AG08395 (cell line): ENCODE data around the gene DYNC2I2.
A peak's percentile ranks its signal among the peaks of the same experiment; 100 is the strongest.
"Not testable (repeated sequence)": the region's sequence is repeated elsewhere in the genome, so short reads cannot be mapped to it uniquely, and the experiment has no call there.

Source experiments
- DNase-seq: peaks from one replicate; pipeline ENCODE4 v3.0.0; 2012; ENCODE audit warnings: mixed read lengths, low spot score

DYNC2I2 gene

GRCh38 chr9:128685636-128686489 is 29.2 kb upstream of the DYNC2I2 start:
- no peak for DNase-seq

- peak; percentile 81 for DNase-seq
Measured at GRCh38 chr9:128684325-128685199, 27.9 kb upstream of the DYNC2I2 start.

- peak; percentile 20 for DNase-seq
Measured at GRCh38 chr9:128684065-128684324, 27.3 kb upstream of the DYNC2I2 start.

GRCh38 chr9:128683340-128684064 is 26.9 kb upstream of the DYNC2I2 start:
- DNase-seq = peak; percentile 47

- DNase-seq = no peak
Measured at GRCh38 chr9:128677794-128678193, 21.1 kb upstream of the DYNC2I2 start.

- DNase-seq = no peak
Measured at GRCh38 chr9:128675382-128675781, 18.7 kb upstream of the DYNC2I2 start.

GRCh38 chr9:128669786-128670185 is 13.1 kb upstream of the DYNC2I2 start:
- no peak for DNase-seq

- DNase-seq = not testable (repeated sequence)
Measured at GRCh38 chr9:128666481-128666941, 9.9 kb upstream of the DYNC2I2 start.

GRCh38 chr9:128657796-128658195 is 1.1 kb upstream of the DYNC2I2 start:
- no peak for DNase-seq

GRCh38 chr9:128657344-128657704 is 677 bp upstream of the DYNC2I2 start:
- DNase-seq = no peak

- no peak for DNase-seq
Measured at GRCh38 chr9:128654481-128654880, 2.2 kb downstream of the DYNC2I2 start.

- DNase-seq = no peak
Measured at GRCh38 chr9:128653908-128654307, 2.7 kb downstream of the DYNC2I2 start.

- DNase-seq = no peak
Measured at GRCh38 chr9:128651798-128652197, 4.8 kb downstream of the DYNC2I2 start.

GRCh38 chr9:128648206-128648605 is 8.4 kb downstream of the DYNC2I2 start:
- DNase-seq = not testable (repeated sequence)

- no peak for DNase-seq
Measured at GRCh38 chr9:128643519-128644300, 12.9 kb downstream of the DYNC2I2 start.

- DNase-seq = no peak
Measured at GRCh38 chr9:128642675-128643245, 13.9 kb downstream of the DYNC2I2 start.

GRCh38 chr9:128640603-128641002 is 16.0 kb downstream of the DYNC2I2 start:
- no peak for DNase-seq

GRCh38 chr9:128638580-128638979 is 18.1 kb downstream of the DYNC2I2 start:
- no peak for DNase-seq

- DNase-seq = no peak
Measured at GRCh38 chr9:128637656-128638055, 19.0 kb downstream of the DYNC2I2 start.

- no peak for DNase-seq
Measured at GRCh38 chr9:128636556-128637530, 19.8 kb downstream of the DYNC2I2 start.
